Activated naive CD8-positive, alpha-beta T cell treated with anti-CD3 and anti-CD28 coated beads, Interleukin-2, amount 10 ng/mL, durations not matched to agents 7 days and 5 days (primary cell): Measurements from ENCODE around the gene CHST9. TPM values are rescaled to one million over a fixed set of nuclear protein-coding genes. Genes with fewer than 3 reads are reported as not detected.

ENCODE experiments used
- ATAC-seq: fragments of 150-1000 bp; cut with Tn5 transposase; one replicate; pipeline ENCODE4 v1.10.0; 2021; ENCODE audit warnings: low read depth, moderate library complexity
- POLR2A ChIA-PET: fragments of 350-600 bp; sonication (Branson Sonifier 250); formaldehyde crosslinking; loops from one replicate; lab custom pipeline; 2021; ENCODE audit warnings: antibody characterized with exemption; lab: Charles Lee
- DNase-seq: peaks from one replicate; pipeline ENCODE4 v3.0.0; 2021
- H3K27ac Mint-ChIP-seq: one replicate; pipeline ENCODE4 v1.8.0; 2022; ENCODE audit warnings: mild to moderate bottlenecking, mixed read lengths
- H3K27me3 Mint-ChIP-seq: one replicate; pipeline ENCODE4 v1.8.0; 2022; ENCODE audit warnings: mild to moderate bottlenecking, moderate library complexity, mixed read lengths
- H3K36me3 Mint-ChIP-seq: one replicate; pipeline ENCODE4 v1.8.0; 2021; ENCODE audit warnings: mild to moderate bottlenecking, mixed read lengths
- H3K4me1 Mint-ChIP-seq: one replicate; pipeline ENCODE4 v1.8.0; 2021; ENCODE audit warnings: mixed read lengths
- H3K4me3 Mint-ChIP-seq: one replicate; pipeline ENCODE4 v1.8.0; 2022; ENCODE audit warnings: mild to moderate bottlenecking, moderate library complexity, mixed read lengths
- H3K9me3 Mint-ChIP-seq: one replicate; pipeline ENCODE4 v1.8.0; 2021; ENCODE audit warnings: mixed read lengths
- total RNA-seq, 2 experiments: library from RNA; stranded (reverse); gene quantifications; one replicate each; pipeline ENCODE4 v1.2.3, GENCODE V29; 2021

CHST9 gene
- total RNA-seq, 2 experiments from 2014 or later = not detected

DNA sequence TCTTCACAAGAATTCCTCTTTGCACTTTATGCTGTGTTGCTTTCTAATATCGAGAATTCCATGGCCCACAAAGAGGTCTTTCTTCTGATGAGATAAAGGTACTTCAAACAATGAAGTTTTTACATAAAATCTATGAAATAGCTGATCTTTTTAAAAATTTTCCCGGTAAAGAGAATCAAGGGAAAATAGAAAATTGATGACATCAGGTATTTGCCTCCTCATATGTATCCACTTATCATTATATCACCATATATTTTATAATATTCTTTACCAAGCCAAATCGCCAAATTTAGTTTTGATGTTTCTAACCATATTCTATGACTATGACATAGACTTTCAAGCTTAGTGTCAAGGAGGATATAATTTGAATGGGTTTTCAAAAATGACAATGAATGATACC is 139.8 kb downstream of the CHST9 start:
- Mint-ChIP-seq H3K27me3 (no peaks in the 10 kb centered on the region), H3K27ac (no peak overlapping the region), H3K9me3 (no peaks in the 10 kb centered on the region), H3K4me1 (no peaks in the 10 kb centered on the region), H3K4me3 (no peak overlapping the region), H3K36me3 (no peaks in the 10 kb centered on the region)
- POLR2A ChIA-PET = no interaction called here
- DNase-seq (no peak), ATAC-seq (no peak)

DNA sequence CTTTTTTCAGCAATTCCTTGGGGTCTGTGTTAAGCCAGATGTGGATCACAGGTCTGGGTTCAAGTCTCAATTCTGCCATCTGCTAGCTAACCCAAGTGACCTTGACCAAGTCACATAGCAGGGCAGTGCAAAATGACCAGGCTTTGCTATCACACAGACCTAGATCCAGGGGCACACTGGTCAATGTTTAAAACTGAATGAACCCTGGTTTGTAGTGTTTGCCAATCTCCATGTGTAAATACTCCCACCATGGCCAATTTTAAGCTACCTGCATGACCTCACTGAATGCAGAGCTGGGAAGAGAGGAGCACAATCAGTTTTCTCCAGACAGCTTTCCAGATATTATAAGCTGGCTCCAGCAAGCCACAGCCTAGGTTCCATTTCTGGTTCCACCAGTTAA is 142.9 kb downstream of the CHST9 start:
- POLR2A ChIA-PET = no interaction called here
- H3K4me3 Mint-ChIP-seq = no peak overlapping the region
- no peaks in the 10 kb centered on the region for H3K4me1 Mint-ChIP-seq
- ATAC-seq (no peak), DNase-seq (no peak)
- H3K27me3 Mint-ChIP-seq = no peaks in the 10 kb centered on the region
- H3K36me3 Mint-ChIP-seq = no peaks in the 10 kb centered on the region
- H3K9me3 Mint-ChIP-seq = no peaks in the 10 kb centered on the region
- H3K27ac Mint-ChIP-seq = no peak overlapping the region

DNA sequence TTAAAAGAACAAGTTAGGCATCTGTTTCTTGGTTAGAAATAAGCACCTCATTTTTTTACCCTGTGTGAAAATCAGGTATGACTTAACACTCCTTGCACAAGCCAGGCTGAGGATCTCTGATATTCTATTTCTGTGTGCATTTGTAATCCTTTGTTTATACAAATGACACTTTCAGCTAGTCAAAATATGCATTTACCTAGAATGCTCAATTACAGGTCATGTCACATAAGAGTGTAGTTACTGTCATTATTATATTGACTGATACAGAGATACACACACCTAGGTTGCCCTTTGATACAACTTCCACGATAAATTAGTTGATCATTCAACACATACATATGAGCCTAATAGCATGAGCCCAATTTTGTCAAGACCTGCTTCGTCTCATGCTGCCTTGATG is 144.3 kb downstream of the CHST9 start:
- H3K4me1 Mint-ChIP-seq = no peaks in the 10 kb centered on the region
- no peak for DNase-seq
- ATAC-seq = no peak
- H3K36me3 Mint-ChIP-seq = no peaks in the 10 kb centered on the region
- POLR2A ChIA-PET = no interaction called here
- H3K27ac Mint-ChIP-seq = no peak overlapping the region
- H3K9me3 Mint-ChIP-seq = no peaks in the 10 kb centered on the region
- no peaks in the 10 kb centered on the region for H3K27me3 Mint-ChIP-seq
- H3K4me3 Mint-ChIP-seq = no peak overlapping the region

DNA sequence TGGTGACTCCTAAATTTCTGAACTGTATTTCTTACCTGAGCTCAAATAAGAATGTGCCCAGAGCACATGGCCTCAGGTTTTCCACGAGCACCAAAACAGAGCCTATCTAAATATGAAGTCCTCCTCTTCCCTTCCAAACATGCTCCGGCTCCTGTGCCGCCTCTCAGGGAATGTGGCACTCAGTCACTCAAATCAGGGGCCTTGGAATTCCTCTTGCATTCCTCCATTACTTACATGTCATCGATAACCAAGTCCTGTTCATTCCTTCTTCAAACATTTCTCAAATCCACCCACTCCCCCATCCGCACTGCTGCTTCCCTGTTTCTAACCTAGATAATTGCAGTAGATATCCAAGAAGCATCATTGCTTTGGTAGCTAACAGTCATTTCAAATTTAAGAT is 151.4 kb downstream of the CHST9 start:
- DNase-seq (no peak), ATAC-seq (no peak)
- H3K27me3 Mint-ChIP-seq = no peaks in the 10 kb centered on the region
- no peaks in the 10 kb centered on the region for H3K4me1 Mint-ChIP-seq
- H3K27ac Mint-ChIP-seq = no peak overlapping the region
- H3K4me3 Mint-ChIP-seq = no peak overlapping the region
- no peaks in the 10 kb centered on the region for H3K36me3 Mint-ChIP-seq
- H3K9me3 Mint-ChIP-seq = no peaks in the 10 kb centered on the region
- POLR2A ChIA-PET = no interaction called here

DNA sequence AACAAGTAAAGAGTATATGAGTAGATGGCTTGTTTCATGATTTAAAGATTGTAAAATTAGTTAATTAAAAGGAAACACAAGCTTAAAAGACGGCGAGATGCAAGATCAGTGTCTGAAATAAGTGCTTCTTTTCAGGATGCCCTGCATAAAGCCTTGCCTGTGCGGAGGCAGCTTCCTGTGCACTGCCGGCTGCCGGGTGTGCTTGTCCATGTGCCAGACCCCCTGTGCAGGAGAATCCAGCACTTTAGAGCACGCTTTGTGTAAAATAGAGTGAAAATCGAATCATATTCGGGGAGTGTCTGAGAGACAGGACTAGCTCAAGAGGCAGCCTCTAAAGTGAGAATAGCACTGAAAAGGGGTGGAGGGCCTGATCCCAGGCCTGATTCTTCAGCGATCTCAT is 154.7 kb downstream of the CHST9 start:
- Mint-ChIP-seq H3K36me3 (no peaks in the 10 kb centered on the region), H3K4me1 (no peaks in the 10 kb centered on the region), H3K27ac (no peak overlapping the region), H3K4me3 (no peak overlapping the region), H3K27me3 (no peaks in the 10 kb centered on the region), H3K9me3 (peaks cover 2% of the 10 kb centered on the region)
- ATAC-seq (no peak), DNase-seq (no peak)
- POLR2A ChIA-PET = no interaction called here

DNA sequence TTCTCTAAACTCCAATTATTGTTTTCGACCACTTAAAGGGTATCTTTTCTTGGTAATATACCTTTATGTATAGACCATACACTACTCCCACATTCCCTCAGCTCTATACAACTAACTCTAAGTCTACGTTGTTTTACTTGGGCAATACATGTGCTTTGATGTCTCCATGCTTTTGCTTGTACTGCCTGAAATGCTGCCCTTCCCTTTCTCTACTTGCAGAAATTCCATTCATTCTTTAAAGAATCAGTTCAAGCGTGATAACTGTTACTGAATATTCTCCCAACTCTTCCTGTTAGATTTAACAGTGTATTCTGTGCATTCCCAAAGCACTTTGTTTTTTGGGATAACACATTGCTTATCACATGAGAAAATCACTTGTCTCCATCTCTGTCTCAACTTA is 162.6 kb downstream of the CHST9 start:
- no peaks in the 10 kb centered on the region for H3K4me1 Mint-ChIP-seq
- POLR2A ChIA-PET = no interaction called here
- H3K9me3 Mint-ChIP-seq = no peaks in the 10 kb centered on the region
- H3K36me3 Mint-ChIP-seq = no peaks in the 10 kb centered on the region
- no peaks in the 10 kb centered on the region for H3K27me3 Mint-ChIP-seq
- no peak overlapping the region for H3K27ac Mint-ChIP-seq
- DNase-seq = no peak
- no peak overlapping the region for H3K4me3 Mint-ChIP-seq
- ATAC-seq = no peak

DNA sequence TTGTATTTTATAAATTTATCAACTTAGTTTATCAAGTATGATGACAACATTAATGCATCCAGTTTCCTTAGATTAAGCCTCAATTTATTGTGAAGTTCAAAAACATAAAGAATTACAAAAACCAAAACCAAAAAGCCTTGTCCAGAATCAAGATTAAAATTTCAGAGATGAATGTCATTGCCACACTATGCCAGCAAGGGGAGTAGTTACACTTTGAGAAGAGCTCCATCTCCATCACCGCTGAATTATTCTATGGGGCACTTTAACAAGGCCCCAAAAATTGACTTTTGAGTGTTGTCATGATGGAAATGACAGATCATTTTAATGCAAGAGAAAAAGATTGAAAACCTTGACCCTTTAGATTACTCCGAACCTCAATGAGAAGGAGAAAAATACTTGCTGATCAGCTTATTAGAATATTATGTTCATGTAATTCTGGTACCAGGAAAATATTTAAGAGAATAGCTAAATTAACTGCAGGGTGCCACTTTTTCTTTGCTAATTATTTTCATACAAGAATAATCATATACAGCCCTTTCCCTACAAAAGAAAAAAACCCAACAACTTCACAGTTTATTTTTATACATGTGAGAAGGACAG is 167.1 kb downstream of the CHST9 start:
- no peaks in the 10 kb centered on the region for H3K4me1 Mint-ChIP-seq
- POLR2A ChIA-PET = no interaction called here
- H3K27me3 Mint-ChIP-seq = no peaks in the 10 kb centered on the region
- ATAC-seq (no peak), DNase-seq (no peak)
- H3K36me3 Mint-ChIP-seq = no peaks in the 10 kb centered on the region
- no peak overlapping the region for H3K27ac Mint-ChIP-seq
- H3K4me3 Mint-ChIP-seq = no peak overlapping the region
- no peaks in the 10 kb centered on the region for H3K9me3 Mint-ChIP-seq

DNA sequence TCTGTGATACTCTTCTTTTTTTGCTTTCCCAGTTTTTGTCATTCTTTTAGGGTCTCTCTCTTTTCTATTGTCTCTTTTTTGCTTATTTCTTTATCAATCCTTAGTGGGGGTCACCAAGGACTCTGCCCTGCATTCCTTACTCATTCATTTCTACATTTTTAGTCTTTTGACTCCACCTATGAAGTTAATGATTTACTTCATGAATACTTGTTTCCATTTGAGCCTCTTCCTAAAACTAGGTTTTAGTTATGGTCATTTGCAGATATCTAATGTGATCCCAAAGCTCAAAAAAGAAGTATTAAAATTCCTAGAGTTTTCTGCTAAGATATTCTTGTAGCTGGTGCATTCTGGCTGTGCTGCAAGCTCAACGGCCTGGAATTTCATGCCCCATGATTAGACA is 170.3 kb downstream of the CHST9 start:
- H3K4me3 Mint-ChIP-seq = no peak overlapping the region
- no peak overlapping the region for H3K27ac Mint-ChIP-seq
- DNase-seq (no peak), ATAC-seq (no peak)
- H3K9me3 Mint-ChIP-seq = no peaks in the 10 kb centered on the region
- H3K27me3 Mint-ChIP-seq = peaks cover 2% of the 10 kb centered on the region
- no peaks in the 10 kb centered on the region for H3K36me3 Mint-ChIP-seq
- POLR2A ChIA-PET = no interaction called here
- H3K4me1 Mint-ChIP-seq = no peaks in the 10 kb centered on the region

DNA sequence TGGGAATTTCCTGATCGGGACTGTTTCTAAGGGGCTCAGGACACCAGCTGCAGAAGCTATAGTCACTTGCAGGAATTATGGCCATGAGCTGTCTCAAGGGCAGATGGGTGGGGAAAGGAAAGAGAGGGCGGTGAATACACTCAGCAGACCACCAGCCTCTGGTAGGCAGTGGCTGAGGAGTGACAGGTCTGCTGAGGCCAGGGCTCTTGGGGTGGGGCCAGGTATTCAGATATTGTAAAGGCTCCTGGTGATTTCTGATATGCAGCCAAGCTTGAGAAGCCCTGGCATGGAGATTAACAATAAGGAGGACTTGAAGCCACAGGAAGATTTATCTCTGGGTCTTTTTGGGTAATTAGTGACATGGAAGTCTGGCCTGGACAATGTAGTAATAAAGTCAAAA is 174.3 kb downstream of the CHST9 start:
- POLR2A ChIA-PET = no interaction called here
- DNase-seq (no peak), ATAC-seq (no peak)
- no peak overlapping the region for H3K27ac Mint-ChIP-seq
- H3K9me3 Mint-ChIP-seq = no peaks in the 10 kb centered on the region
- H3K27me3 Mint-ChIP-seq = peaks cover 2% of the 10 kb centered on the region
- H3K4me1 Mint-ChIP-seq = no peaks in the 10 kb centered on the region
- no peaks in the 10 kb centered on the region for H3K36me3 Mint-ChIP-seq
- H3K4me3 Mint-ChIP-seq = no peak overlapping the region

DNA sequence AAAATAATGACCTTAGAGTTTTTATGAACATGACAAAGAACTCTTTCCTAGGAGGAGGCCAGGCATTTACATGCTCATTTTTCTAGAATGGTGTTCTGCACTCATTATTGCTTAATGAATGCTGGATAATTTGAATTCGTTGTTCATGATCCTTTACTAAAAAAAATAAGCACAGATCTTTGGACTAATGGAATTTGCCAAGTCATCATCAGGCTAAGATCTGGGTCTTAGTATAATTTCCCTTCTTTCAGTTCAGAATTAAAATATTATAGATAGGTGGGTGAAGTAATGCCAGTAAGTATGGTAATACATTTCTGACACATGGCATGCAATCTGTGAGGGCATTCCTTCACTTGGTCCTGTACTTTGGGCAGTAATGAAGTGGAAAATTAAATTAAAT is 175.8 kb downstream of the CHST9 start:
- DNase-seq = no peak
- Mint-ChIP-seq H3K36me3 (no peaks in the 10 kb centered on the region), H3K4me3 (no peak overlapping the region), H3K27ac (no peak overlapping the region), H3K27me3 (peaks cover 2% of the 10 kb centered on the region), H3K4me1 (no peaks in the 10 kb centered on the region), H3K9me3 (no peaks in the 10 kb centered on the region)
- POLR2A ChIA-PET = no interaction called here
- no peak for ATAC-seq

DNA sequence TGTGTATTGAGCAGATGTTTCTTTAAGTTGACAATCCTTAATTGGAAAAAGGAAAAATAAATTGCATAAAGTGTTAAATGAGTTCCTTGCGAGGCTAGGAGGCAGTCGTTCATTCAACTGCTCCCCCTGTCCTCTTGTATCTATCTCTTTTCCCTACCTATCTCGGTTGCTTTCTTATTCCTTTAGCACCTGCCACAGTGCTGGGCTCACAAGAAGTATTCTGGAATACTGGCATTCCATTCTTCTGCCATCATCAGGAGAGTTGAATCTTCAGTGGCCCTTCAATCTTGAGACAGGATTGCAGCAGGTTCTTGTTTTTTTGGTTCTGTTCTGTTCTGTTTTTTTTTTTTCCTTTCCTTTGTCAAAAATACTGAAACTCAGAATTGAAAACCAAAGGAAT is 176.5 kb downstream of the CHST9 start:
- Mint-ChIP-seq H3K9me3 (no peaks in the 10 kb centered on the region), H3K4me1 (no peaks in the 10 kb centered on the region), H3K27me3 (peaks cover 2% of the 10 kb centered on the region), H3K4me3 (no peak overlapping the region), H3K36me3 (no peaks in the 10 kb centered on the region), H3K27ac (no peak overlapping the region)
- no peak for ATAC-seq
- no peak for DNase-seq
- POLR2A ChIA-PET = no interaction called here

DNA sequence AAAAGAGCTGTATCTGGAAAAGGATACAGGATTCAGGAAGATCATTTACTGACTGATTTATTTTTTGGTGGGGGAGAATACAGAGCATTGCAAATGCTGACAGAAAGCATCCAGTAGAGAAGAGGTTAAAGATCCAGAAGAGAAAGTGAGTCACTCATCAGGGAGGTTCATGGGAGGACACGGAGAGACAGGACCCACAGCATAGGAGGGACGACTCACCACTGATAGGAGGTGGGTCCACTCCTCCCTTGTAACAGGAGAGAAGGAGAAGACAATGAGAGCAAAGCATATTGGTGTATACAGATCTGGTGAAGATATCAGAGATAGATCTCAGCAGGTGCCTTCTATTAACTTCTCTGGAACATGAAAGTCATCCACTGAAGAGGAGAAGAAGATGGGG is 177.2 kb downstream of the CHST9 start:
- no peak overlapping the region for H3K27ac Mint-ChIP-seq
- no peaks in the 10 kb centered on the region for H3K4me1 Mint-ChIP-seq
- H3K36me3 Mint-ChIP-seq = no peaks in the 10 kb centered on the region
- H3K4me3 Mint-ChIP-seq = no peak overlapping the region
- no peak for DNase-seq
- peaks cover 2% of the 10 kb centered on the region for H3K27me3 Mint-ChIP-seq
- no peak for ATAC-seq
- POLR2A ChIA-PET = no interaction called here
- H3K9me3 Mint-ChIP-seq = no peaks in the 10 kb centered on the region

DNA sequence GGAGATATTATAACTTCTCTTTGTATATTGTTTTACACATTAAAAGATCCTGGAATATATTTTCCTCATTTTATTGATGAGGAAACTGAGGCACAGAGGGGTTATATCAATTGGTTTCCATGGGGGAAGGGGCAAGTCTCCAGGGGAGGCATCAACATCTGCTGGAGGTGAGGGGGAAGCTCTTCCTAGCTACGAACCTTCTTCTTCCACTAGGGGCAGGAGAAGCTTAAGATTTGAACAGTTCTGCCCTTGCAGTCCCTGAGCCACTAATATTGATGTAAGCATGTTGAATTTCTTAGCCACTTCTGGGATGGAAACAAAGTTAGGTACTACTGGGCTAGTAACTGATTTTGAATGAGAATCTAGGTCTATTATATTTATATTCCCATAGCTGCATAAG is 179.5 kb downstream of the CHST9 start:
- DNase-seq (no peak), ATAC-seq (no peak)
- POLR2A ChIA-PET = no interaction called here
- Mint-ChIP-seq H3K9me3 (no peaks in the 10 kb centered on the region), H3K4me3 (no peak overlapping the region), H3K4me1 (no peaks in the 10 kb centered on the region), H3K36me3 (no peaks in the 10 kb centered on the region), H3K27ac (no peak overlapping the region), H3K27me3 (no peaks in the 10 kb centered on the region)

DNA sequence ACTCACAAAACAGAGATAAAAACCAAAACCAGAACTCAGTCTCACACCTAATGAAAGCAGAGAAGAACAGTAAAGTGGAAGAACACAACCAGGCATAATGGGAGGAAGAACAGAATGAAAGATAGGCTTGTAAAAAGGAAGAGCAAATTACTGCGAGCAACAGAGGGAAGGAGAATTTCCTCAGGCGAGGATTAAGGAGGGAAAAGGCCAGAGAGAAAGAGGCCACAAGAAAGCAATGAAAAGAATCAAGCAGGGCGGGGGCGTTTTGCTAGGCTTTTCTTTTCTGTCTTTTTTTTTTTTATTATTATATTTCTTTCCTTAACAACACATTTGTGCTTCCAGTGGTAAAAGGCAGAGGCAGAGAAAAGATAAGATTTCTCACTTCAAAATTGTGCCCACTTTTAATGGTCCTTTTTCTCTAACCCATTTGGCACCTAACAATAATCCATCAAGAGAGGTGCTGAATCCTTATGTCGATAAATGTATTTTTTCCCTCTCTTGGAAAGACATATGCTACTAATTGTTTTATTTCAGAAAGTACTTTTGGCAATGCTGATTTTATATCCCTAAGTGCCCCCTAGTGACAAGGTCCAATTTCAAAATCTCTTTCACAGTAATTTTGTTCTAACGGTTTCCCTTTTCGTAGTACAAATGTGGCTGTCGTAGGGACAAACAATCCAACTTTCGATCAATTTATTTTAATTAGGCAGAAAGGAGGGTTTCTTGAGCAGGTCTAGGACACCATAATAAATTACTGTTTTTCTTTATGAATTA is 180.9 kb downstream of the CHST9 start:
- H3K9me3 Mint-ChIP-seq = no peaks in the 10 kb centered on the region
- H3K4me3 Mint-ChIP-seq = no peak overlapping the region
- H3K36me3 Mint-ChIP-seq = no peaks in the 10 kb centered on the region
- no peak for DNase-seq
- no peak for ATAC-seq
- no peaks in the 10 kb centered on the region for H3K27me3 Mint-ChIP-seq
- POLR2A ChIA-PET = no interaction called here
- no peaks in the 10 kb centered on the region for H3K4me1 Mint-ChIP-seq
- no peak overlapping the region for H3K27ac Mint-ChIP-seq
